ENCODE results near the gene GPR108. TPM values are rescaled to one million over a fixed set of nuclear protein-coding genes. Genes with fewer than 3 reads are reported as not detected.

GPR108 gene
- total RNA-seq, 1 donor from 2014 or later: 45.4 TPM

- H3K36me3 Mint-ChIP-seq (ENCODE audit: unreplicated experiment): no peaks in the 10 kb centered on the region
- no peaks in the 10 kb centered on the region for H3K9me3 Mint-ChIP-seq (ENCODE audit: unreplicated experiment)
- no peak for TF ChIP-seq CTCF (IDR thresholded peaks at IDR 0.05)
- no peak overlapping the region for H3K4me3 Mint-ChIP-seq (ENCODE audit: unreplicated experiment)
- H3K4me1 Mint-ChIP-seq (ENCODE audit: unreplicated experiment): peaks cover 3% of the 10 kb centered on the region
- no peak overlapping the region for H3K27ac Mint-ChIP-seq (ENCODE audit: unreplicated experiment)
- peaks cover 22% of the 10 kb centered on the region for H3K27me3 Mint-ChIP-seq (ENCODE audit: unreplicated experiment)
- DNase-seq (ENCODE audit: extremely low spot score, unreplicated experiment): no peak
Measured at GRCh38 chr19:6721773-6722172, 15.6 kb downstream of the GPR108 start.

GRCh38 chr19:6721138-6721474 lies 16.3 kb downstream of the GPR108 start:
- H3K27me3 Mint-ChIP-seq (ENCODE audit: unreplicated experiment): peaks cover 27% of the 10 kb centered on the region
- H3K4me3 Mint-ChIP-seq (ENCODE audit: unreplicated experiment): no peak overlapping the region
- H3K4me1 Mint-ChIP-seq (ENCODE audit: unreplicated experiment): peaks cover 3% of the 10 kb centered on the region
- no peaks in the 10 kb centered on the region for H3K36me3 Mint-ChIP-seq (ENCODE audit: unreplicated experiment)
- H3K27ac Mint-ChIP-seq (ENCODE audit: unreplicated experiment): no peak overlapping the region
- H3K9me3 Mint-ChIP-seq (ENCODE audit: unreplicated experiment): no peaks in the 10 kb centered on the region
- TF ChIP-seq CTCF (IDR thresholded peaks at IDR 0.05): no peak
- no peak for DNase-seq (ENCODE audit: extremely low spot score, unreplicated experiment)

GRCh38 chr19:6720369-6721137 lies 16.8 kb downstream of the GPR108 start, which contains the start of gene C3:
Gene C3 (minus strand): TSS chr19:6720650. CDS start chr19:6720589, 61 bp downstream.
- peaks cover 3% of the 10 kb centered on the region for H3K4me1 Mint-ChIP-seq (ENCODE audit: unreplicated experiment)
- no peak for TF ChIP-seq CTCF (IDR thresholded peaks at IDR 0.05)
- H3K27ac Mint-ChIP-seq (ENCODE audit: unreplicated experiment): no peak within 1 kb of the TSS
- H3K9me3 Mint-ChIP-seq (ENCODE audit: unreplicated experiment): no peaks in the 10 kb centered on the region
- H3K27me3 Mint-ChIP-seq (ENCODE audit: unreplicated experiment): peaks cover 27% of the 10 kb centered on the region
- H3K4me3 Mint-ChIP-seq (ENCODE audit: unreplicated experiment): no peak within 1 kb of the TSS
- no peaks in the 10 kb centered on the region for H3K36me3 Mint-ChIP-seq (ENCODE audit: unreplicated experiment)
- DNase-seq (ENCODE audit: extremely low spot score, unreplicated experiment): no peak

GRCh38 chr19:6719992-6720368 lies 17.4 kb downstream of the GPR108 start:
- DNase-seq (ENCODE audit: extremely low spot score, unreplicated experiment): no peak
- H3K27me3 Mint-ChIP-seq (ENCODE audit: unreplicated experiment): peaks cover 27% of the 10 kb centered on the region
- H3K4me1 Mint-ChIP-seq (ENCODE audit: unreplicated experiment): peaks cover 3% of the 10 kb centered on the region
- H3K4me3 Mint-ChIP-seq (ENCODE audit: unreplicated experiment): no peak overlapping the region
- no peak overlapping the region for H3K27ac Mint-ChIP-seq (ENCODE audit: unreplicated experiment)
- no peaks in the 10 kb centered on the region for H3K36me3 Mint-ChIP-seq (ENCODE audit: unreplicated experiment)
- H3K9me3 Mint-ChIP-seq (ENCODE audit: unreplicated experiment): no peaks in the 10 kb centered on the region
- no peak for TF ChIP-seq CTCF (IDR thresholded peaks at IDR 0.05)

GRCh38 chr19:6719540-6719861 lies 17.9 kb downstream of the GPR108 start:
- Mint-ChIP-seq H3K27me3 (ENCODE audit: unreplicated experiment) (peaks cover 27% of the 10 kb centered on the region), H3K36me3 (ENCODE audit: unreplicated experiment) (no peaks in the 10 kb centered on the region), H3K4me1 (ENCODE audit: unreplicated experiment) (peaks cover 3% of the 10 kb centered on the region), H3K27ac (ENCODE audit: unreplicated experiment) (no peak overlapping the region), H3K9me3 (ENCODE audit: unreplicated experiment) (no peaks in the 10 kb centered on the region), H3K4me3 (ENCODE audit: unreplicated experiment) (no peak overlapping the region)
- no peak for DNase-seq (ENCODE audit: extremely low spot score, unreplicated experiment)
- TF ChIP-seq CTCF (IDR thresholded peaks at IDR 0.05): no peak
